IMR-90 (cell line): ENCODE results near the gene TUBA3E. TPM values are rescaled to one million over a fixed set of nuclear protein-coding genes. Genes with fewer than 3 reads are reported as not detected.
"Not testable (repeated sequence)": the region's sequence is repeated elsewhere in the genome, so short reads cannot be mapped to it uniquely, and the experiment has no call there.

ENCODE experiments used
- ATAC-seq: fragments of 200-7000 bp; cut with Tn5 transposase; 2 replicates; pipeline ENCODE4 v1.9.1; 2020; ENCODE audit warnings: low read depth, mild to moderate bottlenecking, moderate library complexity
- BruUV-seq: library from RNA; stranded (reverse); fragments of 400-500 nt; replicated peaks from 2 replicates; lab custom pipeline; 2021; lab: Mats Ljungman, UMichigan
- CTCF ChIA-PET: fragments of 300-600 bp; formaldehyde crosslinking; extraction: SDS; loops from one replicate; lab custom pipeline; 2021; ENCODE audit warnings: antibody characterized with exemption; lab: Yijun Ruan, JAX
- POLR2A ChIA-PET: fragments of 300-600 bp; sonication (Branson Sonifier 250); formaldehyde crosslinking; loops from one replicate; lab custom pipeline; 2022; ENCODE audit warnings: antibody characterized with exemption; ENCODE audit not compliant: unreplicated experiment; lab: Charles Lee
- DNase-seq: peaks from one replicate; pipeline ENCODE4 v3.0.0; 2013
- H2AFZ ChIP-seq: replicated peaks from 2 replicates; pipeline ENCODE3; 2013; ENCODE audit warnings: low read length, mild to moderate bottlenecking; ENCODE audit not compliant: poor library complexity
- H2AK5ac ChIP-seq: 2 replicates; pipeline ENCODE4 v1.6.1; 2013; ENCODE audit warnings: low read depth, low read length, inconsistent platforms
- H2AK9ac ChIP-seq: replicated peaks from 2 replicates; pipeline ENCODE3; 2013; ENCODE audit warnings: mild to moderate bottlenecking, low read depth, low read length, moderate library complexity; ENCODE audit not compliant: poor library complexity
- H2BK120ac ChIP-seq: 2 replicates; pipeline ENCODE4 v1.6.1; 2013; ENCODE audit warnings: low read depth, low read length, inconsistent platforms
- H2BK15ac ChIP-seq: 3 replicates; pipeline ENCODE4 v1.6.1; 2013; ENCODE audit warnings: low read depth, low read length, inconsistent platforms
- H2BK20ac ChIP-seq: 2 replicates; pipeline ENCODE4 v1.6.1; 2013; ENCODE audit warnings: low read depth, mild to moderate bottlenecking, inconsistent platforms, low read length, moderate library complexity
- H2BK5ac ChIP-seq: 2 replicates; pipeline ENCODE4 v1.6.1; 2013; ENCODE audit warnings: mild to moderate bottlenecking, low read depth, low read length, inconsistent platforms; ENCODE audit not compliant: poor library complexity, severe bottlenecking
- H3K14ac ChIP-seq: replicated peaks from 2 replicates; pipeline ENCODE4 v1.6.1; 2013; ENCODE audit warnings: low read depth, low read length, inconsistent platforms
- H3K18ac ChIP-seq: 2 replicates; pipeline ENCODE4 v1.6.1; 2013; ENCODE audit warnings: low read depth, low read length, control low read depth
- H3K23ac ChIP-seq: 2 replicates; pipeline ENCODE4 v1.6.1; 2013; ENCODE audit warnings: low read depth, low read length, inconsistent platforms
- H3K27ac ChIP-seq: 2 replicates; pipeline ENCODE4 v1.5.1; 2013; ENCODE audit warnings: mild to moderate bottlenecking, control low read depth, low read length; ENCODE audit not compliant: insufficient read depth
- H3K27me3 ChIP-seq: 2 replicates; pipeline ENCODE4 v1.6.1; 2013; ENCODE audit warnings: low read length; ENCODE audit not compliant: control insufficient read depth, insufficient read depth
- H3K36me3 ChIP-seq: 2 replicates; pipeline ENCODE4 v1.6.1; 2013; ENCODE audit warnings: low read length, mixed read lengths; ENCODE audit not compliant: control insufficient read depth, insufficient read depth
- H3K4ac ChIP-seq: 2 replicates; pipeline ENCODE4 v1.6.1; 2013; ENCODE audit warnings: low read depth, low read length, inconsistent platforms
- H3K4me1 ChIP-seq: 2 replicates; pipeline ENCODE4 v1.6.1; 2013; ENCODE audit warnings: low read length, mixed read lengths; ENCODE audit not compliant: control insufficient read depth, insufficient read depth
- H3K4me2 ChIP-seq: 2 replicates; pipeline ENCODE4 v1.6.1; 2013; ENCODE audit warnings: low read depth, mild to moderate bottlenecking, control low read depth, low read length, moderate library complexity
- H3K4me3 ChIP-seq: 2 replicates; pipeline ENCODE4 v1.5.1; 2013; ENCODE audit warnings: low read depth, mild to moderate bottlenecking, control low read depth, low read length, moderate library complexity; ENCODE audit not compliant: insufficient read depth
- H3K56ac ChIP-seq: 2 replicates; pipeline ENCODE4 v1.6.1; 2013; ENCODE audit warnings: low read length, inconsistent platforms; ENCODE audit not compliant: insufficient read depth; ENCODE audit errors: extremely low read depth
- H3K79me1 ChIP-seq, 2 experiments: 2 replicates each; pipeline ENCODE4 v1.6.1; 2013; ENCODE audit warnings: low read length in 2 of 2, inconsistent platforms in 1 of 2, low read depth in 1 of 2
- H3K9ac ChIP-seq: 2 replicates; pipeline ENCODE4 v1.6.1; 2013; ENCODE audit warnings: low read depth, low read length, control low read depth
- H3K9me1 ChIP-seq: 2 replicates; pipeline ENCODE4 v1.6.1; 2013; ENCODE audit warnings: low read length, inconsistent platforms; ENCODE audit not compliant: insufficient read depth
- H3K9me3 ChIP-seq: 2 replicates; pipeline ENCODE4 v1.6.1; 2013; ENCODE audit warnings: low read length; ENCODE audit not compliant: control insufficient read depth, insufficient read depth
- H4K20me1 ChIP-seq: 2 replicates; pipeline ENCODE4 v1.6.1; 2013; ENCODE audit warnings: low read length, inconsistent platforms; ENCODE audit not compliant: insufficient read depth
- H4K5ac ChIP-seq: 2 replicates; pipeline ENCODE4 v1.6.1; 2013; ENCODE audit warnings: mild to moderate bottlenecking, low read depth, low read length, control low read depth
- H4K8ac ChIP-seq, 2 experiments: 2 replicates each; pipeline ENCODE4 v1.6.1; 2013; ENCODE audit warnings: low read depth in 2 of 2, low read length in 2 of 2, control low read depth in 1 of 2, inconsistent platforms in 1 of 2
- H4K91ac ChIP-seq: 2 replicates; pipeline ENCODE4 v1.6.1; 2013; ENCODE audit warnings: low read depth, low read length, inconsistent platforms; ENCODE audit not compliant: insufficient read depth
- WGBS, 2 experiments: methylation state at CpG; one replicate each; pipeline versions ENCODE4 v1.1.5 to v1.1.7; 2013; ENCODE audit warnings: missing lambda C conversion rate in 2 of 2; ENCODE audit not compliant: insufficient read length in 1 of 2; ENCODE audit errors: extremely low coverage in 2 of 2; 5-methylcytosine and 5-hydroxymethylcytosine counted together
- dilution Hi-C: fragments of 300-500 bp; cut with HindIII; formaldehyde crosslinking; loops from one replicate; pipeline ENCODE4 v1.14.3; 2018; ENCODE audit warnings: low sequenced_read_pairs; ENCODE audit not compliant: unreplicated experiment
- in situ Hi-C: fragments of 300-500 bp; cut with MboI; formaldehyde crosslinking; loops from 3 replicates; pipeline ENCODE4 v1.14.3; 2019; ENCODE audit warnings: low sequenced_read_pairs, inconsistent platforms, mixed read lengths
- intact Hi-C: fragments of 100-400 bp; cut with micrococcal nuclease; formaldehyde crosslinking; loops from 2 replicates; pipeline ENCODE4 v1.10.0; 2022
- polyA plus RNA-seq, 3 experiments: library from polyadenylated mRNA; depleted of rRNA; stranded (reverse); fragments of >200 nt; gene quantifications; 2 replicates each; pipeline ENCODE4 v1.2.3, GENCODE V29; 2012; ENCODE audit warnings: low replicate concordance in 1 of 3
- total RNA-seq: library from RNA; depleted of rRNA; stranded (reverse); fragments of >200 nt; gene quantifications from 2 replicates; pipeline ENCODE4 v1.2.3, GENCODE V29; 2012

TUBA3E gene
- total and polyA plus RNA-seq, 2 of the 4 experiments (the other 2 are of a cell fraction) = not detected

DNA sequence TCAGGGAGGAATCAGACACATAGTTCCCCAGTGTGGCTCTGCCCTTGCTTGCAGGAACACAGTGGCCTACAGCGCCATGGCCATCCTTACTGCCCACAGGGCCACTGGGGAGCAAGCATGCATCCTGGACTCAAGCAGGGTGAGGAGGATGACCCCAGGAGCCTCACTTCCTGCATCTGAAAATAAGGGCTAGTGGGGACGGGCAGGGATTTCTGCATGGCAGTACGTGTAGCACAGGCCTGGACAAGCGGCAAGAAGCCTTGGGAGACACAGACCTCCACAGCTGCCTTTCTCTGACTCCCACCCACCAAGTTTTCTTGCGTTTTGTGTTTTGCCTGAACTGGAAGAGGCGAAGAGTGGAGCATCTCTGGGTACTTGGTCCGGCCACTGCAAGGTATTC is 35.8 kb downstream of the TUBA3E start:
- WGBS, 2 experiments = no CpG with 5 or more reads among the region's 7 CpGs
- H3K56ac ChIP-seq, H3K4me2 ChIP-seq, ATAC-seq, H2BK5ac ChIP-seq, H3K9me1 ChIP-seq, H3K4ac ChIP-seq, H2BK15ac ChIP-seq, H3K9me3 ChIP-seq, H2AK5ac ChIP-seq, BruUV-seq, H4K91ac ChIP-seq, intact Hi-C loops, H3K4me1 ChIP-seq, H2BK120ac ChIP-seq, H2AFZ ChIP-seq, H3K79me1 ChIP-seq, H3K4me3 ChIP-seq, H3K23ac ChIP-seq, H3K18ac ChIP-seq, CTCF ChIA-PET, H4K20me1 ChIP-seq, H3K14ac ChIP-seq, H4K5ac ChIP-seq, DNase-seq, H2BK20ac ChIP-seq, H3K27me3 ChIP-seq, POLR2A ChIA-PET, H2AK9ac ChIP-seq, dilution Hi-C loops, H4K8ac ChIP-seq, H3K9ac ChIP-seq, H3K27ac ChIP-seq: not testable (repeated sequence)
- H3K36me3 ChIP-seq = peaks cover 38% of the 10 kb centered on the region
- in situ Hi-C loops = loop anchor here (25.0 kb wide), 1 partner anchor 1350 kb away; no protein-coding TSS in a partner anchor

DNA sequence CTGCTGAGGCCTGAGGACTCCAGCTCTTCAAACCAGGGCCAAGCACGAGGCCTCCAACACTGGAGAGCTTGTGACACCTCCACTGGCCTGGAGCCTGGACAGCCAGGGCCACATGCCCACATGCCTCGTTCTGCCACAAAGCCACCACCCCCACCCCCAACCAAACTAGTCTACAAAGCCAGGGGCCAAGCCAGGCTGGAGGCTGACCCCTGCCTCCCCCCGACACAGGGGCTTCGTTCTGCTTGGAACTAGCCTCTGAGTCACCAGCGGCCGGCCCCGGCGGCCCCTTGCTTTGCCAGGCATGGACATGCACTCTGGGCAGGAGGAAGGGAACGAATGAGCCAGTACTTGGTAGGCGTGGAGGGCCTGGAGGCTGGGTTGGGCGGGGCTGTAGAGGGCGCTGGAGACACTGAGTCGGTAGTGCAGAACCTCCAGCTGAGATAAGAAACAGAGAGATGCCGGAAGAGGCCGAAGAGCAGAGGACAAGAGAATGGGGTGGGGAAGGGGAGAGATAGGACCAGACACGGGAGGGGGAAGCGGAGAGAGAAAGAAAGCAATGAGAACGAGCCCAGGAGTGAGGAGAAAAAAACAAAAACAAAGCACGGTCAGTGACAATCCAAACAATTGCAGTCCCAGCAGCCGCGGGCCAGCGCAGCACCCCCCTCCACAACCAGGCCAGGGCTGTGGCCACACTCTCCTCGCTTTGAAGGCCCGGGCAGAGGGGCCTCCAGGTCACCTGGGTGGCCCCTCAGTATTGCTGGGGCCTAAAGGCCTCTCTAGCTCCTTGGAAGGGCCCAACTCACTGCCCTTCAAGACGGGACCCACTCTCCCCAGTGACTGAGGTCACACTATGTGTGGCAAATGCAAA is 37.2 kb downstream of the TUBA3E start:
- H3K18ac ChIP-seq, H3K23ac ChIP-seq, BruUV-seq, H3K9me3 ChIP-seq, H3K56ac ChIP-seq, H2BK5ac ChIP-seq, H3K4me2 ChIP-seq, H2AFZ ChIP-seq, POLR2A ChIA-PET, DNase-seq, H3K9me1 ChIP-seq, H4K8ac ChIP-seq, H4K5ac ChIP-seq, H2BK15ac ChIP-seq, H2AK5ac ChIP-seq, CTCF ChIA-PET, H2BK120ac ChIP-seq, intact Hi-C loops, H2AK9ac ChIP-seq, H3K79me1 ChIP-seq, H2BK20ac ChIP-seq, dilution Hi-C loops, H3K27me3 ChIP-seq, H3K4me1 ChIP-seq, H3K4ac ChIP-seq, H4K91ac ChIP-seq, H3K4me3 ChIP-seq, H4K20me1 ChIP-seq, H3K9ac ChIP-seq, H3K14ac ChIP-seq, H3K27ac ChIP-seq: not testable (repeated sequence)
- peaks cover 34% of the 10 kb centered on the region for H3K36me3 ChIP-seq
- in situ Hi-C loops = loop anchor here (25.0 kb wide), 1 partner anchor 1351 kb away; no protein-coding TSS in a partner anchor
- WGBS, 2 experiments = 80% methylated on average over 1 of the region's 25 CpGs; no CpG with 5 or more reads in 1 of the 2 experiments
- peak; percentile 30; the same call in 1 of the 2 replicates for ATAC-seq
